Gastroesophageal sphincter (tissue), 4 donors: ENCODE measurements around the gene GNS. TPM values are rescaled to one million over a fixed set of nuclear protein-coding genes. Genes with fewer than 3 reads are reported as not detected.
A peak's percentile ranks its signal among the peaks of the same experiment; 100 is the strongest.

Source experiments
- ATAC-seq: fragments of 150-250 bp; one replicate; pipeline ENCODE4 v1.9.1; 2016; ENCODE audit warnings: mild to moderate bottlenecking, moderate library complexity
- H3K27ac ChIP-seq, 4 donors: fragments of 200-600 bp; sonication (generic) in 3 of 4; 1 replicate in 3 of 4; 2 replicates in 1 of 4; pipeline ENCODE4 v1.5.1; 2016 to 2019
- H3K27me3 ChIP-seq: fragments of 200-600 bp; sonication (generic); one replicate; pipeline ENCODE4 v1.5.1; 2019
- H3K36me3 ChIP-seq, 2 donors: fragments of 200-600 bp; sonication (generic); one replicate each; pipeline ENCODE4 v1.5.1; 2019; ENCODE audit warnings: control low read depth in 1 of 2
- H3K4me1 ChIP-seq, 3 donors: fragments of 200-600 bp; sonication (generic); 1 replicate in 2 of 3; 2 replicates in 1 of 3; pipeline ENCODE4 v1.5.1; 2016 to 2019; ENCODE audit warnings: control low read depth in 2 of 3
- H3K4me3 ChIP-seq, 2 donors: fragments of 200-600 bp; sonication (generic); one replicate each; pipeline ENCODE4 v1.5.1; 2019; ENCODE audit warnings: mild to moderate bottlenecking in 1 of 2, moderate library complexity in 1 of 2
- H3K9me3 ChIP-seq, 3 donors: fragments of 200-600 bp; sonication (generic); one replicate each; pipeline ENCODE4 v1.5.1; 2017 to 2019; ENCODE audit warnings: control low read depth in 2 of 3
- EP300 ChIP-seq: sonication (generic); formaldehyde crosslinking; IDR thresholded peaks from one replicate; pipeline ENCODE4 v1.6.1; 2017; ENCODE audit warnings: antibody characterized with exemption, mild to moderate bottlenecking
- POLR2A ChIP-seq, 2 donors: fragments of 450-650 bp; IDR thresholded peaks; one replicate each; pipeline ENCODE4 v1.6.1; 2017; ENCODE audit warnings: antibody characterized with exemption in 2 of 2, mild to moderate bottlenecking in 2 of 2, moderate library complexity in 1 of 2
- POLR2AphosphoS5 ChIP-seq: sonication (generic); formaldehyde crosslinking; IDR thresholded peaks from one replicate; pipeline ENCODE4 v1.6.1; 2017; ENCODE audit warnings: antibody characterized with exemption
- WGBS, 2 donors: methylation state at CpG; one replicate each; pipeline ENCODE4 v1.1.5; 2018; ENCODE audit warnings: low coverage in 1 of 2; 5-methylcytosine and 5-hydroxymethylcytosine counted together
- total RNA-seq, 4 donors: library from RNA; depleted of rRNA; stranded (reverse); fragments of >200 nt; gene quantifications; one replicate each; pipeline ENCODE4 v1.1.0, GENCODE V29; 2016
- TF ChIP-seq, protein P1 (sequence below), 4 experiments: fragments of 200-600 bp in 2 of 4; fragments of 450-650 bp in 2 of 4; sonication (generic) in 1 of 4; IDR thresholded peaks; one replicate each; pipeline ENCODE4 v1.5.1; 2017 to 2019; ENCODE audit warnings: antibody characterized with exemption in 4 of 4, mild to moderate bottlenecking in 2 of 4, moderate library complexity in 2 of 4

GNS gene
- total RNA-seq, 4 donors from 2014 or later = 69.3 to 116 (median 89.7) TPM

DNA sequence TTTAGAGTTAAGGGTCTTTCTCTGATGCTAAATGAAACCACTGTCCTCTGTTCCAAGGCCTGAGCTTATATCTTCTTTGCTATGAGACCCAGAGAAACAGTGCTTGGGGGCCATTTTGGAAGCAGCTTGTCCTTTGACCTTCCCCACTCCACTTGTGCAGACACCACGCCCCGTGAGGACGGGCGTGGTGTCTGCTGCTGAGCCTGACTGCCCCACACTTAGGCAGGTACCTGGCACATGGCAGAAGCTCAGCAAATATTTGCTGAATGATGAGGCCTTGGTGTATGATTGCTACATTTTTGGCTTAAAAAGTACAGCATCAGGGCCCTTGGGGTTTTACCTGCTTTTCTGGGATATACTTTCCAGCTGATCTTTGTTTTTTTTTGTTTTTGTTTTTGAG, 79.0 kb downstream of the GNS start:
- Histone ChIP-seq H3K9me3 (no peaks in the 10 kb centered on the region), H3K4me3 (no peak overlapping the region), H3K36me3 (peaks cover 0 to 5% of the 10 kb centered on the region in 2 donors), H3K4me1 (peaks cover 11 to 99% (median 59%) of the 10 kb centered on the region in 3 donors), H3K27ac (peak overlapping the region; percentile 84 to 93 (median 88)), H3K27me3 (no peaks in the 10 kb centered on the region)
- WGBS, 2 donors = 53% methylated on average over 2 of the region's 4 CpGs; no CpG with 5 or more reads in 1 of the 2 donors
- TF ChIP-seq POLR2A (IDR thresholded peaks at IDR 0.05) (no peak), POLR2AphosphoS5 (no peak), EP300 (no peak)
- TF ChIP-seq, protein P1, sequence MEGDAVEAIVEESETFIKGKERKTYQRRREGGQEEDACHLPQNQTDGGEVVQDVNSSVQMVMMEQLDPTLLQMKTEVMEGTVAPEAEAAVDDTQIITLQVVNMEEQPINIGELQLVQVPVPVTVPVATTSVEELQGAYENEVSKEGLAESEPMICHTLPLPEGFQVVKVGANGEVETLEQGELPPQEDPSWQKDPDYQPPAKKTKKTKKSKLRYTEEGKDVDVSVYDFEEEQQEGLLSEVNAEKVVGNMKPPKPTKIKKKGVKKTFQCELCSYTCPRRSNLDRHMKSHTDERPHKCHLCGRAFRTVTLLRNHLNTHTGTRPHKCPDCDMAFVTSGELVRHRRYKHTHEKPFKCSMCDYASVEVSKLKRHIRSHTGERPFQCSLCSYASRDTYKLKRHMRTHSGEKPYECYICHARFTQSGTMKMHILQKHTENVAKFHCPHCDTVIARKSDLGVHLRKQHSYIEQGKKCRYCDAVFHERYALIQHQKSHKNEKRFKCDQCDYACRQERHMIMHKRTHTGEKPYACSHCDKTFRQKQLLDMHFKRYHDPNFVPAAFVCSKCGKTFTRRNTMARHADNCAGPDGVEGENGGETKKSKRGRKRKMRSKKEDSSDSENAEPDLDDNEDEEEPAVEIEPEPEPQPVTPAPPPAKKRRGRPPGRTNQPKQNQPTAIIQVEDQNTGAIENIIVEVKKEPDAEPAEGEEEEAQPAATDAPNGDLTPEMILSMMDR (IDR thresholded peaks at IDR 0.05) = no peak
- no peak for ATAC-seq

DNA sequence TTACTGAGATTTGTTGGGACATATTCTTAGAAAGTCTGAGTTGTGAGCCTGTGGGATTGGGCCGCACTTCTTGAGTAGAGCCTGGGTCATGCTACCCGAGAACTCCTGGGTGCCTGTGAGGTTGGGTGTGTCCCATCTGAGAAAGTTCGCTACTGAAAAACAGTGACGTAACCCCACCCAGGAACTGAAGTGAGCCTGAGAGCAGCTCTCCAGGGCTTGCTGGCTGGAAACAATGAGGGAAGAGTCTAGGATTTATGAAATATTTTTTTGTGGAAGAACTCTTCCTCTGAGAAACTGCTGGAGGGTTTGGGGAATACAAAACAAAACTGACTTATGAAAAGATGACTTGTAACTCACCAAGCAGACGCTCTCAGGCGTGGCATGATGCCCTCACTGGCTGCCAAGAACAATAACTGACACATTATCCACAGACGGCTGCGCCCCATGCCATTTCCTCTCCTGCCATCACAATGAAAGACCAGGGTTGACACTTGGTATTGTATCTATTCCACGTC, 79.7 kb downstream of the GNS start:
- peaks cover 11 to 99% (median 66%) of the 10 kb centered on the region in 3 donors for H3K4me1 ChIP-seq
- TF ChIP-seq, protein P1 (IDR thresholded peaks at IDR 0.05) = no peak
- TF ChIP-seq POLR2AphosphoS5 = peak; percentile 26
- TF ChIP-seq POLR2A (IDR thresholded peaks at IDR 0.05) = no peak
- peak overlapping the region; percentile 84 to 93 (median 88) for H3K27ac ChIP-seq
- WGBS, 2 donors = 20 to 28% methylated on average over 6 to 9 of the region's 9 CpGs
- H3K36me3 ChIP-seq = no peaks in the 10 kb centered on the region
- H3K27me3 ChIP-seq = no peaks in the 10 kb centered on the region
- ATAC-seq = peak; percentile 89
- H3K4me3 ChIP-seq = peak overlapping the region; percentile 23 to 26
- no peaks in the 10 kb centered on the region for H3K9me3 ChIP-seq

- H3K9me3 ChIP-seq = no peaks in the 10 kb centered on the region
- TF ChIP-seq EP300 = no peak
- TF ChIP-seq POLR2A (IDR thresholded peaks at IDR 0.05) = no peak
- TF ChIP-seq POLR2AphosphoS5 = no peak
- TF ChIP-seq, protein P1 (IDR thresholded peaks at IDR 0.05) = no peak
- H3K4me1 ChIP-seq = peaks cover 13 to 99% (median 73%) of the 10 kb centered on the region in 3 donors
- peak overlapping the region; percentile 84 to 93 (median 88) for H3K27ac ChIP-seq
- no peak overlapping the region for H3K4me3 ChIP-seq
- no peaks in the 10 kb centered on the region for H3K36me3 ChIP-seq
- no peak for ATAC-seq
- H3K27me3 ChIP-seq = no peaks in the 10 kb centered on the region
- 83 to 84% methylated on average over 2 to 5 of the region's 5 CpGs for WGBS, 2 donors
Observed at GRCh38 chr12:64678835-64679234, 80.4 kb downstream of the GNS start.

DNA sequence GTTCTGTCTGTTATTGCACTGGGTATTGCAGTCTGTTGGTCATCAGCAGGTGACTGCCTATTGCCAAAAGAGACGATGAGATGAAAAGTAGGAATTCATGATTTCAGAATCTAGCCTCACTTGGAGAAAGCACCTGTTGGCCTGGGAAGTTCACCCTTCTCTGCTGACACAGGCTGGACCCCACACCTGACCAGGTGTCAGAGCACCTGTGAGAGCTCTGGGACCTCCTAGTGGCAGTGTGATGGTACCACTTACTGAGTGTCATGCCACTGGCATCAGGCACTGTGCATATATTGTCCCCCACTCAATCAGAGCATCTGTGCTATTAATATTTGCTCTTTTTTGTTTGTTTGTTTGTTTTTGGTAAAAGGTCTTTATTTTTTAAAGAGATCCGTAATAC, 81.0 kb downstream of the GNS start:
- no peaks in the 10 kb centered on the region for H3K36me3 ChIP-seq
- H3K4me3 ChIP-seq = no peak overlapping the region
- H3K27ac ChIP-seq = peak overlapping the region; percentile 12 to 85 (median 80)
- ATAC-seq = no peak
- WGBS, 2 donors = 100% methylated on average over 1 of the region's 2 CpGs; no CpG with 5 or more reads in 1 of the 2 donors
- H3K4me1 ChIP-seq = peaks cover 12 to 99% (median 74%) of the 10 kb centered on the region in 3 donors
- no peak for TF ChIP-seq POLR2A (IDR thresholded peaks at IDR 0.05)
- no peak for TF ChIP-seq POLR2AphosphoS5
- TF ChIP-seq, protein P1 (IDR thresholded peaks at IDR 0.05) = no peak
- no peak for TF ChIP-seq EP300
- no peaks in the 10 kb centered on the region for H3K27me3 ChIP-seq
- H3K9me3 ChIP-seq = no peaks in the 10 kb centered on the region

- Histone ChIP-seq H3K4me3 (no peak overlapping the region), H3K27me3 (no peaks in the 10 kb centered on the region), H3K36me3 (no peaks in the 10 kb centered on the region), H3K9me3 (no peaks in the 10 kb centered on the region), H3K27ac (peak overlapping the region; percentile 84 to 87 (median 84)), H3K4me1 (peaks cover 20 to 99% (median 77%) of the 10 kb centered on the region in 3 donors)
- WGBS, 2 donors = 11 to 26% methylated on average over 1 to 3 of the region's 3 CpGs
- peak; percentile 48 for ATAC-seq
- TF ChIP-seq, protein P1 (IDR thresholded peaks at IDR 0.05) = no peak
- TF ChIP-seq POLR2A (IDR thresholded peaks at IDR 0.05) = no peak
- TF ChIP-seq POLR2AphosphoS5 = peak; percentile 78
Observed at GRCh38 chr12:64675795-64676194, 83.4 kb downstream of the GNS start.
